22Rv1 (cell line): ENCODE measurements around the gene SUSD6.

Experiments used
- ZFX ChIP-seq: fragments of 450-650 bp; IDR thresholded peaks from 2 replicates; pipeline ENCODE4 v1.6.1; 2017; ENCODE audit warnings: antibody characterized with exemption, borderline replicate concordance
- TF ChIP-seq, protein P1 (sequence below): fragments of 450-650 bp; IDR thresholded peaks from 2 replicates; pipeline ENCODE4 v1.5.1; 2017; ENCODE audit warnings: mild to moderate bottlenecking

DNA sequence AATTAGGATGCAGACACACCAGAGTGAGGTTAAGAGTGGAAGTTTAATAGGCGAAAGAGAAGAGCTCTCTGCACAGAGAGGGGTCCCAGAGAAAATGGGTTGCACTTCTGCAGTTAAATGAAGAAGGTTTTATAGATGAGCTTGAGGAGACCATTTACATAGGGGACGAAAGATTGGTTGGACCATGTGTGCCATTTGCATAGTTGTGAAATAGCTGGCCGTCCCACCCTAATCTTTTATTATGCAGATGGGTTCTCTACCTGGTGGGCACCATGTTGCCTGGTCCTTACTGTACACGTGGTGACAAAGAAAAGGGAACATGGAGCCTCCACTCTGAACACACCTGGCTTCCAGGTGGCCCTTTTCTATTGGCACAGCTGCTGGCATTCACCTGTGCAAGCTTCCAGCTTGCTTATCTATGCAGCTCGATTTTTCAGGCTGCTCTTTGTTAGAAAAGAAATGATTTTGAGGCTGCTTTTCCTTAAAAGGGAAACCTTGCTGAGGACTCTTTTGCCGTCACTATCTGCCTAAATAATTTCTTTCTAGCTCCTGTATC lies 88.4 kb downstream of the SUSD6 start:
- TF ChIP-seq, protein P1, sequence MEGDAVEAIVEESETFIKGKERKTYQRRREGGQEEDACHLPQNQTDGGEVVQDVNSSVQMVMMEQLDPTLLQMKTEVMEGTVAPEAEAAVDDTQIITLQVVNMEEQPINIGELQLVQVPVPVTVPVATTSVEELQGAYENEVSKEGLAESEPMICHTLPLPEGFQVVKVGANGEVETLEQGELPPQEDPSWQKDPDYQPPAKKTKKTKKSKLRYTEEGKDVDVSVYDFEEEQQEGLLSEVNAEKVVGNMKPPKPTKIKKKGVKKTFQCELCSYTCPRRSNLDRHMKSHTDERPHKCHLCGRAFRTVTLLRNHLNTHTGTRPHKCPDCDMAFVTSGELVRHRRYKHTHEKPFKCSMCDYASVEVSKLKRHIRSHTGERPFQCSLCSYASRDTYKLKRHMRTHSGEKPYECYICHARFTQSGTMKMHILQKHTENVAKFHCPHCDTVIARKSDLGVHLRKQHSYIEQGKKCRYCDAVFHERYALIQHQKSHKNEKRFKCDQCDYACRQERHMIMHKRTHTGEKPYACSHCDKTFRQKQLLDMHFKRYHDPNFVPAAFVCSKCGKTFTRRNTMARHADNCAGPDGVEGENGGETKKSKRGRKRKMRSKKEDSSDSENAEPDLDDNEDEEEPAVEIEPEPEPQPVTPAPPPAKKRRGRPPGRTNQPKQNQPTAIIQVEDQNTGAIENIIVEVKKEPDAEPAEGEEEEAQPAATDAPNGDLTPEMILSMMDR: no peak
- no peak for TF ChIP-seq ZFX
